DND-41 (cell line): Measurements from ENCODE around the gene IL1RN.

Source experiments
- CTCF ChIP-seq: IDR thresholded peaks from 2 replicates; pipeline ENCODE4 v1.5.1; 2012; ENCODE audit warnings: borderline replicate concordance, low read length, moderate library complexity, mild to moderate bottlenecking; ENCODE audit not compliant: poor library complexity, severe bottlenecking; ENCODE audit errors: extremely low read depth
- EZH2 ChIP-seq: IDR thresholded peaks from 3 replicates; pipeline ENCODE4 v1.6.1; 2012; ENCODE audit warnings: borderline replicate concordance, low read depth, mild to moderate bottlenecking, moderate library complexity, low read length, inconsistent platforms; ENCODE audit not compliant: severe bottlenecking

DNA sequence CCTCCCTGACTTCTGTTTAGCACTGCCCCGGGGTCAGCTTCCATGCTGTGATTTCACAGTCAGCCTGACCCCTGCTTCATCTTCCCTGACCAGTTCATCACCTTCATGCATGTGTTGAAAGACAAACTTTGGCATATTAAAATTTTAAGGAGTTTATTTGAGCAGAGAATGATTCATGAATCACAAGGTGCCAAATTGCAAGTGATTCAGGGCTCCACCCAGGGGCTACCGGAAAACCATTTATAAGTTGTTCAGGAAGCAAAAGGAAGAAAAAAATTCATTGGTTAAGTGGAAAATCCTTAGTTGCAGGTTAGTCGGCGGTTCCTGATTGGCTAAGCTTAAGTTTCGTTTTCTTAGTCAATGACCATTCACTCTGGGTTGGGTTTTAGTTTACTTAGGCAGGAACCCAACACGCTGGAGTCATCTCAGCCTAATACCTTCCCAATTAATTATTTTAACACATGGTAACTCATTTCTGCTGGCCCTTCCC lies 49.0 kb upstream of the IL1RN start:
- TF ChIP-seq CTCF = no peak
- TF ChIP-seq EZH2 = no peak
